Tibial nerve (tissue), 4 donors: ENCODE results near the gene NKAIN2. TPM values are rescaled to one million over a fixed set of nuclear protein-coding genes. Genes with fewer than 3 reads are reported as not detected.

Source experiments
- DNase-seq, 2 donors: peaks; one replicate each; pipeline ENCODE4 v3.0.0-alpha.2; 2019; ENCODE audit warnings: low spot score in 2 of 2
- H3K27ac ChIP-seq, 4 donors: fragments of 200-600 bp; sonication (generic) in 3 of 4; one replicate each; pipeline ENCODE4 v1.5.1; 2017 to 2019; ENCODE audit warnings: mild to moderate bottlenecking in 1 of 4
- H3K27me3 ChIP-seq, 2 donors: fragments of 200-600 bp; sonication (generic) in 1 of 2; one replicate each; pipeline versions ENCODE4 v1.5.1 to v1.6.0; 2017 to 2019
- H3K36me3 ChIP-seq, 3 donors: fragments of 200-600 bp; sonication (generic); one replicate each; pipeline ENCODE4 v1.5.1; 2018 to 2019
- H3K4me1 ChIP-seq, 4 donors: fragments of 200-600 bp; sonication (generic) in 3 of 4; one replicate each; pipeline ENCODE4 v1.5.1; 2017 to 2019
- H3K4me3 ChIP-seq, 4 donors: fragments of 200-600 bp; sonication (generic) in 3 of 4; one replicate each; pipeline ENCODE4 v1.5.1; 2017 to 2019; ENCODE audit warnings: mild to moderate bottlenecking in 1 of 4, moderate library complexity in 1 of 4
- H3K9me3 ChIP-seq, 4 donors: fragments of 200-600 bp; sonication (generic) in 3 of 4; one replicate each; pipeline ENCODE4 v1.5.1; 2017 to 2019
- EP300 ChIP-seq, 2 donors: sonication (generic); formaldehyde crosslinking; IDR thresholded peaks; one replicate each; pipeline ENCODE4 v1.6.1; 2017; ENCODE audit warnings: antibody characterized with exemption in 2 of 2, mild to moderate bottlenecking in 1 of 2
- POLR2A ChIP-seq, 2 donors: fragments of 450-650 bp; IDR thresholded peaks; one replicate each; pipeline ENCODE4 v1.6.1; 2017; ENCODE audit warnings: antibody characterized with exemption in 2 of 2, mild to moderate bottlenecking in 2 of 2, moderate library complexity in 2 of 2
- WGBS, 2 donors: methylation state at CpG; one replicate each; pipeline ENCODE4 v1.1.5; 2018; 5-methylcytosine and 5-hydroxymethylcytosine counted together
- total RNA-seq, 4 donors: library from RNA; depleted of rRNA; stranded (reverse); fragments of >200 nt; gene quantifications; one replicate each; pipeline ENCODE4 v1.1.0, GENCODE V29; 2016
- TF ChIP-seq, protein P1 (sequence below), 5 experiments: fragments of 200-600 bp in 3 of 5; fragments of 450-650 bp in 2 of 5; sonication (generic) in 3 of 5; IDR thresholded peaks; one replicate each; pipeline ENCODE4 v1.5.1; 2016 to 2019; ENCODE audit warnings: antibody characterized with exemption in 5 of 5, mild to moderate bottlenecking in 3 of 5, moderate library complexity in 2 of 5

Gene NKAIN2
- total RNA-seq, 4 donors from 2014 or later = 8.1 to 20.8 (median 15.2) TPM

DNA sequence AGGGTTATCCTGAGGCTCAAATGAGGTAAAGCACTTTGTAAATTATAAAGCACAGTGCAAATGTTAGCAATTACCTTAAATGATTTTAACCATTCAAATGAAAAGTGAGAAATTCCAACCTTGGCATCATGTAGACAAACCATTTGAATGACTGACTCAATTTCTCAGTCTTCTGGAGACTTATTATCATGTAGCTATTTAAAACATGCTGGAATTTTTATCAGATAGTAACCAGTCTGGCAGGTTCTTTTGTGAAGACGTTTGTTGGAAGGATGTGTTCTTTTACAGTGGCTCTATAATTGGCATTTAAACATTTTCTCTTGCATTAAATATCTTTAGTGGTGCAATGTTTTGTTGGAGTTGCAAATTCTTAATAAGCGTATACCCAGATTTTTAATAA lies 386.6 kb downstream of the NKAIN2 start:
- Histone ChIP-seq H3K27me3 (no peaks in the 10 kb centered on the region), H3K27ac (no peak overlapping the region), H3K4me1 (no peaks in the 10 kb centered on the region), H3K4me3 (no peak overlapping the region), H3K9me3 (no peaks in the 10 kb centered on the region), H3K36me3 (no peaks in the 10 kb centered on the region)
- no peak for DNase-seq
- 56 to 60% methylated on average over 2 of the region's 2 CpGs for WGBS, 2 donors
- TF ChIP-seq, protein P1, sequence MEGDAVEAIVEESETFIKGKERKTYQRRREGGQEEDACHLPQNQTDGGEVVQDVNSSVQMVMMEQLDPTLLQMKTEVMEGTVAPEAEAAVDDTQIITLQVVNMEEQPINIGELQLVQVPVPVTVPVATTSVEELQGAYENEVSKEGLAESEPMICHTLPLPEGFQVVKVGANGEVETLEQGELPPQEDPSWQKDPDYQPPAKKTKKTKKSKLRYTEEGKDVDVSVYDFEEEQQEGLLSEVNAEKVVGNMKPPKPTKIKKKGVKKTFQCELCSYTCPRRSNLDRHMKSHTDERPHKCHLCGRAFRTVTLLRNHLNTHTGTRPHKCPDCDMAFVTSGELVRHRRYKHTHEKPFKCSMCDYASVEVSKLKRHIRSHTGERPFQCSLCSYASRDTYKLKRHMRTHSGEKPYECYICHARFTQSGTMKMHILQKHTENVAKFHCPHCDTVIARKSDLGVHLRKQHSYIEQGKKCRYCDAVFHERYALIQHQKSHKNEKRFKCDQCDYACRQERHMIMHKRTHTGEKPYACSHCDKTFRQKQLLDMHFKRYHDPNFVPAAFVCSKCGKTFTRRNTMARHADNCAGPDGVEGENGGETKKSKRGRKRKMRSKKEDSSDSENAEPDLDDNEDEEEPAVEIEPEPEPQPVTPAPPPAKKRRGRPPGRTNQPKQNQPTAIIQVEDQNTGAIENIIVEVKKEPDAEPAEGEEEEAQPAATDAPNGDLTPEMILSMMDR (IDR thresholded peaks at IDR 0.05) = no peak

DNA sequence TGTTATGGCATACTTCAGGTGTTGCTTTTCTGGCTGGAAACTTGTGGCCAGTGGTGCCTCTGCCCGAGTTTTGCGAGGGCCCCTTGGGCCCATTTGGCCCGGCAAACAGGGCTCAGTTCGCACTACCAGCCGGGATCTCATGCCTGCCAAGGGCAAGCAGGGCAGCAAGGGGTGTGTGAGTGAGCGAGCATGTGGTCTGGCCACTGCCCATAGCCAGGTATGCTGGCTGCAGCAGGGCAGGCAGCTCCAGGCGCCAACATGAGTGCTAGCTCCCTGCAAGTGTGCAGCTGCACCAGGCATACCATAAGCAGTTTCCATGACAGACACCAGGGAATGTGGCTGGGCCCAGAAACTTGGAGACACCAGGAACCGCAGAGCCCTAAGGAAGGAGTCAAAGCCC lies 389.5 kb downstream of the NKAIN2 start:
- Histone ChIP-seq H3K27me3 (no peaks in the 10 kb centered on the region), H3K4me1 (no peaks in the 10 kb centered on the region), H3K9me3 (no peaks in the 10 kb centered on the region), H3K4me3 (no peak overlapping the region), H3K36me3 (no peaks in the 10 kb centered on the region), H3K27ac (no peak overlapping the region)
- TF ChIP-seq, protein P1 (IDR thresholded peaks at IDR 0.05) = no peak
- TF ChIP-seq EP300 (IDR thresholded peaks at IDR 0.05) (no peak), POLR2A (IDR thresholded peaks at IDR 0.05) (no peak)
- WGBS, 2 donors = 95 to 97% methylated on average over 8 of the region's 8 CpGs
- no peak for DNase-seq

DNA sequence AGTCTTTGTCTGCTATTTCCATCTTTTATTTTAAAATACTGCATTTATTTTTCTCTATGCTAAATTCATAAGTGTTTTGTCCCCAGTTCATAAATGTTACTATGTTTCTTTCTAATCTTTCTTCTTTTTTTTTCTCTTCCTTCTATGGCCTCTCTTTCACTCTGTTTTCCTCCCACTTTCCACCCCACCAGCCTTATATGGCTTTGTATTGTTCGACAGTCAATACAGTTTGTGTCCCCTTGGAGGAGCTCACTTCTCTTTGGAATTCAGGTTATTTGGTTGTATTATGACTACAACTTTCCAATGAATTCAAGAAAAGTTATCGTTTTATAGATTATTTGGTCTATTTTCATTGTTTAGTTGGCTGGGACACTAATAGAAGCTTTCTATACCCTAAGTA lies 393.5 kb downstream of the NKAIN2 start:
- DNase-seq = no peak
- Histone ChIP-seq H3K36me3 (no peaks in the 10 kb centered on the region), H3K27me3 (no peaks in the 10 kb centered on the region), H3K27ac (no peak overlapping the region), H3K4me1 (no peaks in the 10 kb centered on the region), H3K9me3 (no peaks in the 10 kb centered on the region), H3K4me3 (no peak overlapping the region)
- WGBS, 2 donors = 67 to 80% methylated on average over 2 of the region's 2 CpGs
- TF ChIP-seq EP300 (IDR thresholded peaks at IDR 0.05) (no peak), POLR2A (IDR thresholded peaks at IDR 0.05) (no peak)
- TF ChIP-seq, protein P1 (IDR thresholded peaks at IDR 0.05) = no peak

DNA sequence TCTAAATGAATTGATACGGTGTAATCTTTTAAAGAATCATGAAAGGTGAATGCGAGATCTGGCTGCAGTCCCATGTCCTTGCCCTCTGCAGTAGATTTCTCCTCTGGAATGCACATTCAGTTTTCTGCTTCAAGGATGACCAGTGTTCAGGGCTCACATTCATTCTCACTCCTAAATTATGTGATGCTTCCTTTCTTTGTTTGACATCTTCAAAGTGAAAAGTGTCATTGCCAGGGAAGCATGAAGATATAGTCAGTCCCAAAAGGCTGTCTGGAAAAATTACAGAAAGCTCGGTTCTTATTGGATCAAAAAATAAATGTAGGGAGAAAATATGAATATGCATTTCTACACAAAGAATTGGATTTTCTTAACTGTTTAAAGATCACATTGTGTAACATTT lies 395.6 kb downstream of the NKAIN2 start:
- no peaks in the 10 kb centered on the region for H3K9me3 ChIP-seq
- TF ChIP-seq EP300 (IDR thresholded peaks at IDR 0.05) (no peak), POLR2A (IDR thresholded peaks at IDR 0.05) (no peak)
- TF ChIP-seq, protein P1 (IDR thresholded peaks at IDR 0.05) = no peak
- no peak overlapping the region for H3K27ac ChIP-seq
- peaks cover 0 to 7% (median 0%) of the 10 kb centered on the region in 4 donors for H3K4me1 ChIP-seq
- 50 to 53% methylated on average over 3 of the region's 3 CpGs for WGBS, 2 donors
- no peak for DNase-seq
- no peak overlapping the region for H3K4me3 ChIP-seq
- no peaks in the 10 kb centered on the region for H3K36me3 ChIP-seq
- no peaks in the 10 kb centered on the region for H3K27me3 ChIP-seq

DNA sequence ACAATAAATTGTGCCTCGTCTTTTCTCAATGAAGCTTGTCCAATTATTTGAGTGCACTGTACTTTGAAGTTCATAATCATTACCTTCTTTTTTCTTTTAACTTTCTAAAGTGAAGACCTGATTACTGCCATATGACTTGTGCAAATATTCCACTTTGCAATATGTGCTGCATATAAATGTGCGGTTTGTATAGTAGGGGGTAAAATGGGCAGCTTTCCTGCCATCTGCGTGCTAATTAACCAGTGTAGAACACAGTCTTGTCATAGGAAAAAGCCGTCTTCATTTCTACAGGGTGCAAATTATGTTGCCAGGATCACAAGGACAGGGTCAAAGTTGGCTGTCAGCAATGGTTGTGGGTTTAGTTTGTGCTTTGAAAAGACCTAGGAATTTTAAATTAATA lies 397.0 kb downstream of the NKAIN2 start:
- TF ChIP-seq, protein P1 (IDR thresholded peaks at IDR 0.05) = no peak
- no peak for TF ChIP-seq EP300 (IDR thresholded peaks at IDR 0.05)
- TF ChIP-seq POLR2A (IDR thresholded peaks at IDR 0.05) = no peak
- H3K27me3 ChIP-seq = no peaks in the 10 kb centered on the region
- H3K4me3 ChIP-seq = no peak overlapping the region
- H3K36me3 ChIP-seq = no peaks in the 10 kb centered on the region
- no peak overlapping the region for H3K27ac ChIP-seq
- WGBS, 2 donors = 80 to 83% methylated on average over 4 of the region's 4 CpGs
- DNase-seq = no peak
- H3K9me3 ChIP-seq = no peaks in the 10 kb centered on the region
- H3K4me1 ChIP-seq = peaks cover 0 to 7% (median 0%) of the 10 kb centered on the region in 4 donors
